Type B pancreatic cell (in vitro differentiated cells): Measurements from ENCODE around the gene PEX26. TPM values are rescaled to one million over a fixed set of nuclear protein-coding genes. Genes with fewer than 3 reads are reported as not detected.
A peak's percentile ranks its signal among the peaks of the same experiment; 100 is the strongest.
"Not testable (repeated sequence)": the region's sequence is repeated elsewhere in the genome, so short reads cannot be mapped to it uniquely, and the experiment has no call there.

ENCODE experiments used
- DNase-seq: peaks from one replicate; pipeline ENCODE4 v3.0.0; 2021; ENCODE audit warnings: mixed read lengths; ENCODE audit not compliant: unreplicated experiment; ENCODE audit errors: extremely low spot score
- H3K27ac Mint-ChIP-seq: 2 replicates; pipeline ENCODE4 v1.8.0; 2021; ENCODE audit warnings: mild to moderate bottlenecking, mixed read lengths
- H3K27me3 Mint-ChIP-seq: 2 replicates; pipeline ENCODE4 v1.8.0; 2021; ENCODE audit warnings: mixed read lengths
- H3K36me3 Mint-ChIP-seq: 2 replicates; pipeline ENCODE4 v1.8.0; 2021; ENCODE audit warnings: mixed read lengths
- H3K4me1 Mint-ChIP-seq: one replicate; pipeline ENCODE4 v1.8.0; 2021; ENCODE audit warnings: mixed read lengths; ENCODE audit not compliant: unreplicated experiment
- H3K4me3 Mint-ChIP-seq: 2 replicates; pipeline ENCODE4 v1.8.0; 2021; ENCODE audit warnings: mild to moderate bottlenecking, mixed read lengths
- H3K9me3 Mint-ChIP-seq: 2 replicates; pipeline ENCODE4 v1.8.0; 2021; ENCODE audit warnings: mixed read lengths
- total RNA-seq: library from RNA; stranded (reverse); gene quantifications from 2 replicates; pipeline ENCODE4 v1.2.1, GENCODE V29; 2021; ENCODE audit warnings: low replicate concordance
- TF ChIP-seq, protein P1 (sequence below): fragments of 200-600 bp; sonication (generic); conservative IDR thresholded peaks from 2 replicates; pipeline ENCODE4 v1.5.0; 2021; ENCODE audit warnings: antibody characterized with exemption, mild to moderate bottlenecking

PEX26 gene
- total RNA-seq, 1 donor from 2014 or later = 46.3 TPM

DNA sequence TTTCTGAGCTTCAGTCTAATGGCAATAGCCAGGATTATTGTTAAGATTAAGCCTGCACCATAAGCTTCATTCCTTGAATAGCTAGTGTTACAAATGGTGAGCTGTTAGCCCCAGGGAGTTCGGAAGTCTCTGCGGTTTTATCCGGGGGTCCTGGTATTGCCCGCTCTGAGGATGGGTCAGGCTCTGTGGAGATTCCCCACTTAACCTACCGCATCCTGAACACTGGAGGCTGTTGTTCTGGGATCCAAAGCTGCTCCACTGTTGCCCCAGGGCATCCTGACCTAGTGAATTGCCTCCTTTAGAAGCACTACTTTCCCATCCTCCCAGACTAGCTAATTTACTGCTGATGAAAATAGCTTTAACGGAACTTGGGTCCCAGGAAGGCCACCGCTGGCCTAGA lies 14.5 kb upstream of the PEX26 start:
- Mint-ChIP-seq H3K4me1 (peaks cover 6% of the 10 kb centered on the region), H3K4me3 (no peak overlapping the region), H3K9me3 (no peaks in the 10 kb centered on the region), H3K27ac (no peak overlapping the region), H3K27me3 (peaks cover 23% of the 10 kb centered on the region), H3K36me3 (no peaks in the 10 kb centered on the region)
- no peak for DNase-seq
- TF ChIP-seq, protein P1, sequence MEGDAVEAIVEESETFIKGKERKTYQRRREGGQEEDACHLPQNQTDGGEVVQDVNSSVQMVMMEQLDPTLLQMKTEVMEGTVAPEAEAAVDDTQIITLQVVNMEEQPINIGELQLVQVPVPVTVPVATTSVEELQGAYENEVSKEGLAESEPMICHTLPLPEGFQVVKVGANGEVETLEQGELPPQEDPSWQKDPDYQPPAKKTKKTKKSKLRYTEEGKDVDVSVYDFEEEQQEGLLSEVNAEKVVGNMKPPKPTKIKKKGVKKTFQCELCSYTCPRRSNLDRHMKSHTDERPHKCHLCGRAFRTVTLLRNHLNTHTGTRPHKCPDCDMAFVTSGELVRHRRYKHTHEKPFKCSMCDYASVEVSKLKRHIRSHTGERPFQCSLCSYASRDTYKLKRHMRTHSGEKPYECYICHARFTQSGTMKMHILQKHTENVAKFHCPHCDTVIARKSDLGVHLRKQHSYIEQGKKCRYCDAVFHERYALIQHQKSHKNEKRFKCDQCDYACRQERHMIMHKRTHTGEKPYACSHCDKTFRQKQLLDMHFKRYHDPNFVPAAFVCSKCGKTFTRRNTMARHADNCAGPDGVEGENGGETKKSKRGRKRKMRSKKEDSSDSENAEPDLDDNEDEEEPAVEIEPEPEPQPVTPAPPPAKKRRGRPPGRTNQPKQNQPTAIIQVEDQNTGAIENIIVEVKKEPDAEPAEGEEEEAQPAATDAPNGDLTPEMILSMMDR = no peak

GRCh38 chr22:18063715-18064114 lies 14.1 kb upstream of the PEX26 start:
- not testable (repeated sequence) for H3K9me3 Mint-ChIP-seq, H3K27ac Mint-ChIP-seq, DNase-seq, H3K4me3 Mint-ChIP-seq, H3K36me3 Mint-ChIP-seq, H3K4me1 Mint-ChIP-seq
- H3K27me3 Mint-ChIP-seq = peaks cover 23% of the 10 kb centered on the region

DNA sequence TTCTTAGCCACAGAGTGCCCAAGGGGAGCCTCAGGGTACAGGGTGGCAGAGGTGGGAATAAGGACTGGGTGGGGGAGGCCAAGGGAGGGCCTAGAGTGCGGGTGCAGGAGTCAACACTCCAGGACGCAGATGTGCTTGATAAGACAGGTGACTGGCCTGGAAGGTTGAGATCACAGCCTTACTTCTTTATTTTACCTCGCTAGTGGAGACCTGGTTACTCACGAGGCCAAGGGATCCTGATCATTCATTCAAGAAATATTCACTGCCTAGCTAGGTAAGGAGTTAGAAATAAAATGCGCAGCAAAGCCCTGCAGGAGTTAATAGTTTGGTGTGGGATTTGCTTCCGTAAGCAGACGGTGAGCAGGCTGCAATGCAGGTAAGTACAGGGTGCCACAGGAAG lies 13.2 kb upstream of the PEX26 start:
- H3K4me3 Mint-ChIP-seq = no peak overlapping the region
- peaks cover 6% of the 10 kb centered on the region for H3K4me1 Mint-ChIP-seq
- TF ChIP-seq, protein P1 = no peak
- peaks cover 23% of the 10 kb centered on the region for H3K27me3 Mint-ChIP-seq
- DNase-seq = no peak
- H3K9me3 Mint-ChIP-seq = no peaks in the 10 kb centered on the region
- H3K27ac Mint-ChIP-seq = no peak overlapping the region
- no peaks in the 10 kb centered on the region for H3K36me3 Mint-ChIP-seq

GRCh38 chr22:18065256-18065655 lies 12.5 kb upstream of the PEX26 start:
- H3K27me3 Mint-ChIP-seq = peaks cover 23% of the 10 kb centered on the region
- peaks cover 6% of the 10 kb centered on the region for H3K4me1 Mint-ChIP-seq

GRCh38 chr22:18066181-18066859 lies 11.5 kb upstream of the PEX26 start:
- DNase-seq = no peak
- TF ChIP-seq, protein P1 = no peak
- Mint-ChIP-seq H3K4me1 (peaks cover 7% of the 10 kb centered on the region), H3K36me3 (no peaks in the 10 kb centered on the region), H3K27me3 (peaks cover 23% of the 10 kb centered on the region), H3K9me3 (no peaks in the 10 kb centered on the region), H3K27ac (no peak overlapping the region), H3K4me3 (no peak overlapping the region)

More at GRCh38 chr22:18065256-18065655, 12.5 kb upstream of the PEX26 start:
- no peak overlapping the region for H3K27ac Mint-ChIP-seq
- no peaks in the 10 kb centered on the region for H3K36me3 Mint-ChIP-seq
- DNase-seq = no peak
- H3K4me3 Mint-ChIP-seq = no peak overlapping the region
- H3K9me3 Mint-ChIP-seq = no peaks in the 10 kb centered on the region
- TF ChIP-seq, protein P1 = no peak

DNA sequence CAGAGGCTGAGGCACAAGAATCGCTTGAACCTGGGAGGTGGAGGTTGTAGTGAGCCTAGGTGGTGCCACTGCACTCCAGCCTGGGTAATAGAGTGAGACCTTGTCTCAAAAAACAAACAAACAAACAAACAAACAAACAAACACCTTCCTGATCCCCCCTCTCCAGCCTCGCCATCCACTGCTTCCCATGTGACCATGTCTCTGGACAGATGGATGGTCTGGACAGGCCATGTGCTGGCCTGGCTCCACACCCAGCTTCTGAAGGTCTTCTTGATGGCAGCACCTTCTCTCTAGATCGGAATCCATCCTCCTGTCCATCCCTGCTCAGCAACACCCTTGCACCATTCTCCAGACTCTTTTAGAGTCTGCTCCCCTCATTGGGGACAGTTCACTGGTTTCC lies 10.7 kb upstream of the PEX26 start:
- no peak for DNase-seq
- no peak overlapping the region for H3K4me3 Mint-ChIP-seq
- TF ChIP-seq, protein P1 = no peak
- H3K9me3 Mint-ChIP-seq = no peaks in the 10 kb centered on the region
- H3K27ac Mint-ChIP-seq = peak overlapping the region; percentile 37
- H3K4me1 Mint-ChIP-seq = peaks cover 5% of the 10 kb centered on the region
- no peaks in the 10 kb centered on the region for H3K36me3 Mint-ChIP-seq
- H3K27me3 Mint-ChIP-seq = peaks cover 23% of the 10 kb centered on the region
